GM12872 (cell line): Measurements from ENCODE around the gene MON1A.

ENCODE experiments used
- CTCF ChIP-seq: IDR thresholded peaks from 3 replicates; pipeline ENCODE4 v1.5.1; 2011; ENCODE audit warnings: low read depth, mild to moderate bottlenecking, low read length, moderate library complexity; ENCODE audit not compliant: insufficient read depth

The MON1A gene

GRCh38 chr3:49928481-49929017, 1.1 kb downstream of the MON1A start:
- TF ChIP-seq CTCF = no peak

DNA sequence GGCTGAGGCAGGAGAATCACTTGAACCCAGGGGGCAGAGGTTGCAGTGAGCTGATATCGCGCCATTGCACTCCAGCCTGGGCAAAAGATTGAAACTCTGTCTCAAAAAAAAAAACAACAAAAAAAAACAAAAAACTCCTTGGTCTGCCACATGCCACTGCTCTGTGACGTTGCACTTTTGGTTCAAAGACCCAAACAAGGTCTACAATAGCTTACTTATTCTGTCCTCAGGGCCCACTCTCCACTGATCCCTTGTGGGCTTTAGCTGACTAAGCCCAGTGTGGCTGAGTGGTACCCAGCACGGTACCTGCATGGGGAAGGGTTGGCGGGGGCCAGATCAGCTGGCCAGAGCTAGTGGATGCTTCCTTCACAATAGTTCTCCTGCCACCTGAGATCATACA, 1.8 kb downstream of the MON1A start:
- no peak for TF ChIP-seq CTCF

DNA sequence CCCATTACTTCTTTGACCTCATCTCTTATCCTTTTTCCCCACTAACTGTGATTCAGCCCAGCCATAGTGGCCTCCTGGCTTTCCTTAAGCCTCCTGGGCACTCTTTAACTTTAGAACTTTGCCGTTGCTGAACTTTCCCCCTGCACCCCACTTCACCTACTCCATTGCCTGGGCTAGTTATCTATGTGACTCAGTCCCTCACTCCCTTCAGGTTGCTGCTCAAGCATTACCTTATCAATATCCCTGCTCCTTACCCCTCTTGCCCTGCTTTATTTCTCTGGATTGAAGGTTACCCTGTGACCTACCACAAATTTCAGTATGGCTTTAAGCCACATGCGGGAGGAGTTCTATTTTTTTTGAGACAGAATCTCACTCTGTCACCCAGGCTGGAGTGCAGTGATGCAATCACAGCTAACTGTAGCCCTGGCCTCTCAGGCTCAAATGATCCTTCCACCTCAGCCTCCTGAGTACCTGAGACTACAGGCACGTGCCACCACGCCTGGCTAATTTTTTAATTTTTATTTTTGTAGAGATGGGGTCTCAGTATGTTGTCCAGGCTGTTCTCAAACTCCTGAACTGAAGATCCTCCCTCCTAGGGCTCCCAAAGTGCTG, 3.4 kb downstream of the MON1A start:
- TF ChIP-seq CTCF = no peak

- no peak for TF ChIP-seq CTCF
These were observed 4.1 kb downstream of the MON1A start for GRCh38 chr3:49925485-49925884.

DNA sequence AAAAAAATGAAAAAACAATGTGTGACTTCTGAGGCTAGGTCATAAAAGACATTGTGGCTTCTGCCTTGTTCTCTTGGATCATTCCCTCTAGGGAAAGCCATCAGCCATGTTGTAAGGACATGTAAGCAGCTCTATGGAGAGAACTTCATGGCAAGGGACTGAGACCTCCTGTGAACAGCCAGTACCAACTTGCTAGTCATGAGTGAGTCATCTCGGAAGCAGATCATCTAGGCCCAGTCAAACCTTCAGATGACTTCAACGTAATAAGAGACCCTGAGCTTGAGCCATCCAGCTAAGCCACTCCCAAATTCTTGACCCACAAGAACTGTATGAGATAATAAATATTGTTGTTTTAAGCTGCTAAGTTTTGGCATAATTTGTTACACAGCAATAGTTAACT, 4.9 kb downstream of the MON1A start:
- TF ChIP-seq CTCF = no peak

- no peak for TF ChIP-seq CTCF
These were observed 12.9 kb downstream of the MON1A start for GRCh38 chr3:49916686-49917085.

GRCh38 chr3:49914906-49915305, 14.7 kb downstream of the MON1A start:
- no peak for TF ChIP-seq CTCF
